A673 (cell line): ENCODE measurements around the gene FETUB. TPM values are rescaled to one million over a fixed set of nuclear protein-coding genes. Genes with fewer than 3 reads are reported as not detected.

Experiments used
- BruUV-seq: library from RNA; stranded (reverse); fragments of 400-500 nt; replicated peaks from 2 replicates; lab custom pipeline; 2021; lab: Mats Ljungman, UMichigan
- CTCF ChIA-PET: fragments of 300-600 bp; sonication (Branson Sonifier 250); formaldehyde crosslinking; loops from one replicate; lab custom pipeline; 2022; ENCODE audit warnings: antibody characterized with exemption; lab: Charles Lee
- POLR2A ChIA-PET: fragments of 300-600 bp; sonication (Branson Sonifier 250); formaldehyde crosslinking; loops from one replicate; lab custom pipeline; 2022; ENCODE audit warnings: antibody characterized with exemption; ENCODE audit not compliant: low non-redundant PET; lab: Charles Lee
- DNase-seq: peaks from one replicate; pipeline ENCODE4 v3.0.0-alpha.2; 2015; ENCODE audit warnings: low spot score
- H3K27ac ChIP-seq: fragments of 200-600 bp; sonication (generic); 2 replicates; pipeline ENCODE4 v1.5.1; 2016; ENCODE audit warnings: mixed run types, low read depth, mild to moderate bottlenecking, mixed read lengths, antibody characterized with exemption, low read length; ENCODE audit not compliant: poor library complexity, severe bottlenecking
- H3K27me3 ChIP-seq: fragments of 200-600 bp; sonication (generic); replicated peaks from 2 replicates; pipeline ENCODE4 v1.6.1; 2017; ENCODE audit warnings: mixed run types, low read depth, mild to moderate bottlenecking, mixed read lengths, antibody characterized with exemption, low read length; ENCODE audit not compliant: insufficient read depth, poor library complexity
- H3K36me3 ChIP-seq: fragments of 200-600 bp; sonication (generic); 2 replicates; pipeline ENCODE4 v1.6.1; 2016; ENCODE audit warnings: mixed run types, mild to moderate bottlenecking, mixed read lengths, antibody characterized with exemption, low read length; ENCODE audit not compliant: insufficient read depth, poor library complexity, severe bottlenecking
- H3K4me1 ChIP-seq: fragments of 200-600 bp; sonication (generic); 2 replicates; pipeline ENCODE4 v1.6.1; 2017; ENCODE audit warnings: mixed run types, mild to moderate bottlenecking, mixed read lengths, antibody characterized with exemption, low read length; ENCODE audit not compliant: insufficient read depth, poor library complexity, severe bottlenecking
- H3K4me3 ChIP-seq: fragments of 200-600 bp; sonication (generic); 2 replicates; pipeline ENCODE4 v1.5.1; 2016; ENCODE audit warnings: low read depth, mixed run types, mild to moderate bottlenecking, mixed read lengths, low read length; ENCODE audit not compliant: poor library complexity, severe bottlenecking
- H3K9me3 ChIP-seq: fragments of 200-600 bp; sonication (generic); 2 replicates; pipeline ENCODE4 v1.6.1; 2016; ENCODE audit warnings: mixed run types, low read depth, mild to moderate bottlenecking, mixed read lengths, antibody characterized with exemption, low read length; ENCODE audit not compliant: poor library complexity, severe bottlenecking
- EZH2 ChIP-seq: fragments of 200-600 bp; sonication (generic); IDR thresholded peaks from 2 replicates; pipeline ENCODE4 v1.6.1; 2017; ENCODE audit warnings: borderline replicate concordance, low read depth, mild to moderate bottlenecking, mixed read lengths, antibody characterized with exemption, low read length; ENCODE audit not compliant: poor library complexity, severe bottlenecking
- intact Hi-C: fragments of 100-400 bp; cut with micrococcal nuclease; formaldehyde crosslinking; loops from one replicate; pipeline ENCODE4 v1.10.0; 2022; ENCODE audit not compliant: unreplicated experiment
- total RNA-seq: library from RNA; stranded (reverse); gene quantifications from 2 replicates; pipeline ENCODE4 v1.2.3, GENCODE V29; 2021
- TF ChIP-seq, protein P1 (sequence below): fragments of 300-800, 200-600 bp; sonication (generic); conservative IDR thresholded peaks from 2 replicates; pipeline ENCODE4 v1.5.1; 2017; ENCODE audit warnings: low read depth, mild to moderate bottlenecking, antibody characterized with exemption, low read length, moderate library complexity, mixed read lengths

Gene FETUB
- total RNA-seq, 1 experiment from 2014 or later, result not detected

GRCh38 chr3:186694288-186695032, 54.3 kb downstream of the FETUB start:
- no peaks in the 10 kb centered on the region for H3K4me1 ChIP-seq
- intact Hi-C loops, result no loop called here
- no peaks in the 10 kb centered on the region for H3K36me3 ChIP-seq
- H3K4me3 ChIP-seq, result no peak overlapping the region
- H3K27me3 ChIP-seq, result no peaks in the 10 kb centered on the region
- BruUV-seq, result no TSS peak
- no peaks in the 10 kb centered on the region for H3K9me3 ChIP-seq
- TF ChIP-seq EZH2, result no peak
- TF ChIP-seq, protein P1, sequence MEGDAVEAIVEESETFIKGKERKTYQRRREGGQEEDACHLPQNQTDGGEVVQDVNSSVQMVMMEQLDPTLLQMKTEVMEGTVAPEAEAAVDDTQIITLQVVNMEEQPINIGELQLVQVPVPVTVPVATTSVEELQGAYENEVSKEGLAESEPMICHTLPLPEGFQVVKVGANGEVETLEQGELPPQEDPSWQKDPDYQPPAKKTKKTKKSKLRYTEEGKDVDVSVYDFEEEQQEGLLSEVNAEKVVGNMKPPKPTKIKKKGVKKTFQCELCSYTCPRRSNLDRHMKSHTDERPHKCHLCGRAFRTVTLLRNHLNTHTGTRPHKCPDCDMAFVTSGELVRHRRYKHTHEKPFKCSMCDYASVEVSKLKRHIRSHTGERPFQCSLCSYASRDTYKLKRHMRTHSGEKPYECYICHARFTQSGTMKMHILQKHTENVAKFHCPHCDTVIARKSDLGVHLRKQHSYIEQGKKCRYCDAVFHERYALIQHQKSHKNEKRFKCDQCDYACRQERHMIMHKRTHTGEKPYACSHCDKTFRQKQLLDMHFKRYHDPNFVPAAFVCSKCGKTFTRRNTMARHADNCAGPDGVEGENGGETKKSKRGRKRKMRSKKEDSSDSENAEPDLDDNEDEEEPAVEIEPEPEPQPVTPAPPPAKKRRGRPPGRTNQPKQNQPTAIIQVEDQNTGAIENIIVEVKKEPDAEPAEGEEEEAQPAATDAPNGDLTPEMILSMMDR, result no peak
- ChIA-PET CTCF (no interaction called here), POLR2A (no interaction called here)
- no peak for DNase-seq
- no peak overlapping the region for H3K27ac ChIP-seq

DNA sequence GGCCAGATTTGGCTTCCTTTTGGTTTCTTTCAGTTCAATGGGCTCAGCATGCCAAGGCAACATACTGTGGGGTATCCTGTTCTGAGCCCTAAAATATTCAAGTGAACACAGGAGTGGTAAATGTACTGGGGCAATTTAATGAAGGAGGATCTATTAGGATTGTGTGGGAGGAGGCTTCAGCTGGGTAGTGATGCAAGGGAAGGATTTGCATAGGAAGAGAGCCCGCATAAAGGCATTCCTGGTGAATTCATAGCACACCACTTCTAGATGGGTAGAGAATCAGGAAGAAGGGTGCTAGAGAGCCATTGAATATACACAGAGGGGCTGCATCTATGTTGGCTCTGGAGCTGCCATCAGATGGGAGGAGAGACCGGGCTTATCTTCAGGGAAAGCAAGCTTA, 56.3 kb downstream of the FETUB start:
- CTCF ChIA-PET, result no interaction called here

GRCh38 chr3:186697510-186697909, 57.3 kb downstream of the FETUB start:
- DNase-seq, result no peak
- no peaks in the 10 kb centered on the region for H3K9me3 ChIP-seq
- ChIA-PET POLR2A (no interaction called here), CTCF (interaction anchor here (0.6 kb wide), 1 partner anchor 122 kb away, joined by 3 read pairs; no protein-coding TSS in a partner anchor)
- no peaks in the 10 kb centered on the region for H3K4me1 ChIP-seq
- TF ChIP-seq, protein P1, result no peak
- TF ChIP-seq EZH2, result no peak
- H3K27ac ChIP-seq, result no peak overlapping the region
- BruUV-seq, result no TSS peak
- intact Hi-C loops, result no loop called here
- H3K27me3 ChIP-seq, result no peaks in the 10 kb centered on the region
- H3K4me3 ChIP-seq, result no peak overlapping the region
- no peaks in the 10 kb centered on the region for H3K36me3 ChIP-seq

More for the DNA sequence above, 56.3 kb downstream of the FETUB start:
- intact Hi-C loops, result no loop called here
- H3K4me3 ChIP-seq, result no peak overlapping the region
- DNase-seq, result no peak
- H3K27ac ChIP-seq, result no peak overlapping the region
- no peaks in the 10 kb centered on the region for H3K9me3 ChIP-seq
- TF ChIP-seq, protein P1, result no peak
- no peak for TF ChIP-seq EZH2
- H3K36me3 ChIP-seq, result no peaks in the 10 kb centered on the region
- POLR2A ChIA-PET, result interaction anchor here (0.6 kb wide), 1 partner anchor 10 kb away, joined by 7 read pairs; no protein-coding TSS in a partner anchor
- BruUV-seq, result no TSS peak
- no peaks in the 10 kb centered on the region for H3K27me3 ChIP-seq
- H3K4me1 ChIP-seq, result no peaks in the 10 kb centered on the region
